K562 (cell line): ENCODE measurements around the gene GBA3. TPM values are rescaled to one million over a fixed set of nuclear protein-coding genes. Genes with fewer than 3 reads are reported as not detected.

ENCODE experiments used
- ATAC-seq: fragments of 200-7000 bp; cut with Tn5 transposase; 3 replicates; pipeline ENCODE4 v1.9.1; 2020; ENCODE audit warnings: moderate library complexity
- BruUV-seq: library from RNA; stranded (reverse); fragments of 400-500 nt; replicated peaks from 2 replicates; lab custom pipeline; 2021; lab: Mats Ljungman, UMichigan
- CTCF ChIA-PET: fragments of 300-600 bp; formaldehyde crosslinking; extraction: SDS; loops from one replicate; lab custom pipeline; 2021; ENCODE audit warnings: low intra/inter-chr PET ratio; lab: Yijun Ruan, JAX
- POLR2A ChIA-PET: fragments of 300-600, 350-650 bp; sonication (Branson Sonifier 250); formaldehyde crosslinking; extraction: SDS; loops from one replicate; lab custom pipeline; 2021; ENCODE audit warnings: antibody characterized with exemption, inconsistent platforms; lab: Yijun Ruan, JAX
- DNase-seq, 4 experiments: peaks; one replicate each; pipeline versions ENCODE4 v3.0.0 to v3.0.0-alpha.2; 2011 to 2018; ENCODE audit warnings: low spot score in 3 of 4, mixed read lengths in 3 of 4; ENCODE audit errors: extremely low read depth in 1 of 4
- FAIRE-seq: peaks from 2 replicates; lab custom pipeline; 2011; peaks lifted over from hg19 to GRCh38; lab: Jason Lieb, UNC
- H2AFZ ChIP-seq: 2 replicates; pipeline ENCODE4 v1.6.0; 2011; ENCODE audit warnings: low read depth, low read length, control low read depth, inconsistent platforms
- H3K27ac ChIP-seq: fragments of 200-600 bp; 3 replicates; pipeline ENCODE4 v1.8.0; 2011; ENCODE audit warnings: low read depth, mild to moderate bottlenecking, control low read depth, inconsistent platforms, low read length, moderate library complexity, mixed read lengths; ENCODE audit errors: extremely low read depth
- H3K27me3 ChIP-seq, 2 experiments: fragments of 300-600 bp in 1 of 2; 2 replicates in 1 of 2; 3 replicates in 1 of 2; pipeline versions ENCODE4 v1.6.0 to v1.8.0; 2011; ENCODE audit warnings: inconsistent platforms in 2 of 2, low read length in 2 of 2, mild to moderate bottlenecking in 1 of 2, mixed read lengths in 1 of 2, moderate library complexity in 1 of 2; ENCODE audit not compliant: control insufficient read depth in 2 of 2, insufficient read depth in 2 of 2
- H3K36me3 ChIP-seq: fragments of 300-600 bp; 3 replicates; pipeline ENCODE4 v1.8.0; 2011; ENCODE audit warnings: mild to moderate bottlenecking, low read length, inconsistent platforms; ENCODE audit not compliant: control insufficient read depth, insufficient read depth
- H3K4me1 ChIP-seq, 2 experiments: fragments of 200-600 bp in 1 of 2; replicated peaks in 1 of 2; 2 replicates in 1 of 2; 3 replicates in 1 of 2; pipeline versions ENCODE4 v1.5.1 to v1.8.0; 2011; ENCODE audit warnings: inconsistent platforms in 2 of 2, low read length in 2 of 2, mild to moderate bottlenecking in 1 of 2, mixed read lengths in 1 of 2, moderate library complexity in 1 of 2; ENCODE audit not compliant: control insufficient read depth in 2 of 2, insufficient read depth in 2 of 2
- H3K4me2 ChIP-seq: 2 replicates; pipeline ENCODE4 v1.6.1; 2011; ENCODE audit warnings: low read length, control low read depth, inconsistent platforms, mixed read lengths; ENCODE audit not compliant: insufficient read depth
- H3K4me3 ChIP-seq: fragments of 200-600 bp; sonication (generic), shearing (Covaris generic); 2 replicates; pipeline ENCODE4 v1.5.1; 2016; ENCODE audit warnings: control low read depth, inconsistent platforms
- H3K79me2 ChIP-seq: fragments of 200-600 bp; 3 replicates; pipeline ENCODE4 v1.8.0; 2011; ENCODE audit warnings: low read length, inconsistent platforms; ENCODE audit not compliant: control insufficient read depth, insufficient read depth
- H3K9ac ChIP-seq, 2 experiments: 2 replicates each; pipeline versions ENCODE4 v1.6.0 to v1.6.1; 2011; ENCODE audit warnings: low read depth in 2 of 2, low read length in 2 of 2, control low read depth in 1 of 2, inconsistent platforms in 1 of 2, mild to moderate bottlenecking in 1 of 2, mixed read lengths in 1 of 2; ENCODE audit not compliant: insufficient read depth in 1 of 2
- H3K9me1 ChIP-seq: one replicate; pipeline ENCODE4 v1.6.0; 2011; ENCODE audit warnings: inconsistent platforms, mild to moderate bottlenecking, low read length, moderate library complexity; ENCODE audit not compliant: control insufficient read depth, insufficient read depth
- H3K9me3 ChIP-seq: replicated peaks from 2 replicates; pipeline ENCODE4 v1.5.1; 2011; ENCODE audit warnings: low read depth, low read length, inconsistent platforms; ENCODE audit not compliant: control insufficient read depth, insufficient read depth
- H4K20me1 ChIP-seq: replicated peaks from 2 replicates; pipeline ENCODE4 v1.6.1; 2011; ENCODE audit warnings: low read length, inconsistent platforms, mixed read lengths; ENCODE audit not compliant: control insufficient read depth, insufficient read depth
- CBFA2T3 ChIP-seq: fragments of 450-650 bp; IDR thresholded peaks from 2 replicates; pipeline ENCODE4 v1.6.1; 2017
- CREM ChIP-seq: IDR thresholded peaks from 2 replicates; pipeline ENCODE4 v1.6.1; 2014; ENCODE audit warnings: antibody characterized with exemption, low read depth
- GABPB2 ChIP-seq: fragments of 250-450 bp; sonication (Bioruptor Pico); conservative IDR thresholded peaks from 2 replicates; pipeline ENCODE4 v1.5.1; 2021; ENCODE audit warnings: mild to moderate bottlenecking
- MTA3 ChIP-seq: fragments of 450-650 bp; formaldehyde crosslinking; IDR thresholded peaks from 2 replicates; pipeline ENCODE4 v1.6.1; 2017; ENCODE audit warnings: mild to moderate bottlenecking, borderline replicate concordance
- NR3C1 ChIP-seq: sonication (generic); formaldehyde crosslinking; IDR thresholded peaks from 2 replicates; pipeline ENCODE4 v1.8.1; 2022; ENCODE audit warnings: missing genetic modification reagents
- RBM14 ChIP-seq: fragments of 200-400 bp; formaldehyde crosslinking; IDR thresholded peaks from 2 replicates; pipeline ENCODE4 v1.6.1; 2018; ENCODE audit warnings: low read depth, mild to moderate bottlenecking, low read length, moderate library complexity, borderline replicate concordance; ENCODE audit not compliant: insufficient read depth
- RCOR1 ChIP-seq, 2 experiments: IDR thresholded peaks; 2 replicates each; pipeline ENCODE4 v1.6.1; 2012; ENCODE audit warnings: low read depth in 2 of 2, low read length in 2 of 2, borderline replicate concordance in 1 of 2, improper control_type of control experiment in 1 of 2
- ZKSCAN3 ChIP-seq: fragments of 250-450 bp; sonication (Bioruptor Pico); IDR thresholded peaks from 2 replicates; pipeline ENCODE4 v1.4.0; 2020
- ZKSCAN8 ChIP-seq: fragments of 200-800 bp; sonication (Bioruptor generic); IDR thresholded peaks from 2 replicates; pipeline ENCODE4 v1.6.1; 2016; ENCODE audit warnings: missing genetic modification characterization, missing compliant biosample characterization
- ZNF778 ChIP-seq: fragments of 450-650 bp; formaldehyde crosslinking; IDR thresholded peaks from 2 replicates; pipeline ENCODE4 v1.4.0; 2020; ENCODE audit warnings: mild to moderate bottlenecking, moderate library complexity
- WGBS: fragments of 100-300 bp; shearing (Covaris generic); methylation state at CpG from one replicate; pipeline ENCODE4 v1.1.6; 2016; ENCODE audit warnings: low coverage, mixed read lengths; ENCODE audit not compliant: insufficient coverage; ENCODE audit errors: missing lambda C conversion rate; 5-methylcytosine and 5-hydroxymethylcytosine counted together
- in situ Hi-C: fragments of 300-500 bp; cut with MboI; formaldehyde crosslinking; loops from 4 replicates; pipeline ENCODE4 v1.15.0; 2018; ENCODE audit warnings: inconsistent platforms, mixed read lengths
- intact Hi-C: fragments of 100-400 bp; cut with micrococcal nuclease; formaldehyde crosslinking; loops from 2 replicates; pipeline ENCODE4 v1.14.2; 2022
- polyA plus RNA-seq, 8 experiments: library from polyadenylated mRNA; depleted of rRNA in 4 of 8; stranded (reverse) in 5 of 8; unstranded in 3 of 8; fragments of >200 nt; fragmentation: Nextera tagmentation in 2 of 8; fragmentation: Illumina TruSeq in 1 of 8; extraction: Ambion mirVana in 2 of 8; extraction: Trizol in 1 of 8; gene quantifications; 2 replicates each; pipeline versions ENCODE4 v1.2.1 to v1.2.3, GENCODE V29; 2011 to 2014; ENCODE audit warnings: inconsistent platforms in 1 of 8, missing spikeins in 1 of 8
- total RNA-seq, 7 experiments: library from RNA; depleted of rRNA in 6 of 7; stranded (reverse); fragments of >200 nt in 6 of 7; fragmentation: Illumina TruSeq in 2 of 7; extraction: Trizol in 2 of 7; gene quantifications; 2 replicates each; pipeline versions ENCODE4 v1.2.1 to v1.2.3, GENCODE V29; 2011 to 2021; ENCODE audit warnings: low replicate concordance in 1 of 7

Gene GBA3
- total and polyA plus RNA-seq, 9 of the 15 experiments (the other 6 are each of a cell fraction or from before 2014, with no cell fraction given), result 0.13 to 0.75 (median 0.40) TPM; not detected in 1

GRCh38 chr4:22787753-22788375 lies 95.1 kb downstream of the GBA3 start:
- Histone ChIP-seq H3K4me2 (no peak overlapping the region), H3K9me3 (no peaks in the 10 kb centered on the region), H3K79me2 (no peaks in the 10 kb centered on the region), H3K27me3 (no peaks in the 10 kb centered on the region), H4K20me1 (no peaks in the 10 kb centered on the region), H3K9me1 (no peaks in the 10 kb centered on the region), H3K4me1 (no peaks in the 10 kb centered on the region), H3K27ac (no peak overlapping the region), H2AFZ (no peak overlapping the region), H3K9ac (no peak overlapping the region), H3K4me3 (no peak overlapping the region), H3K36me3 (no peaks in the 10 kb centered on the region)
- in situ Hi-C loops, result no loop called here
- DNase-seq (no peak), ATAC-seq (no peak), FAIRE-seq (no peak)
- WGBS, result 0% methylated on average over 6 of the region's 6 CpGs
- TF ChIP-seq ZKSCAN8, result no peak
- no peak for TF ChIP-seq RCOR1 (IDR thresholded peaks at IDR 0.05; ENCODE audit: borderline replicate concordance in 1 of 2, low read depth in 2 of 2, low read length in 2 of 2)
- TF ChIP-seq CREM, result no peak
- no peak for TF ChIP-seq ZKSCAN3
- TF ChIP-seq RBM14, result no peak
- no peak for TF ChIP-seq GABPB2 (CRISPR knock-in tag)
- no TSS peak for BruUV-seq
- intact Hi-C loops, result no loop called here
- ChIA-PET CTCF (no interaction called here), POLR2A (no interaction called here)

GRCh38 chr4:22790631-22791030 lies 97.9 kb downstream of the GBA3 start:
- H2AFZ ChIP-seq, result no peak overlapping the region
- TF ChIP-seq ZNF778 (CRISPR knock-in tag) (no peak), NR3C1 (no peak), MTA3 (no peak), CBFA2T3 (no peak)
- H4K20me1 ChIP-seq, result no peaks in the 10 kb centered on the region
- ChIA-PET CTCF (no interaction called here), POLR2A (no interaction called here)
- in situ Hi-C loops, result no loop called here
- H3K36me3 ChIP-seq, result no peaks in the 10 kb centered on the region
- intact Hi-C loops, result no loop called here
- ATAC-seq, result no peak
- H3K79me2 ChIP-seq, result no peaks in the 10 kb centered on the region
- H3K27me3 ChIP-seq, result no peaks in the 10 kb centered on the region
- WGBS, result 0% methylated on average over 2 of the region's 2 CpGs
- BruUV-seq, result no TSS peak
- no peaks in the 10 kb centered on the region for H3K4me1 ChIP-seq
- no peak for FAIRE-seq
- no peak overlapping the region for H3K4me3 ChIP-seq
- H3K4me2 ChIP-seq, result no peak overlapping the region
- DNase-seq, result no peak
- H3K27ac ChIP-seq, result no peak overlapping the region
- H3K9me1 ChIP-seq, result no peaks in the 10 kb centered on the region
- H3K9ac ChIP-seq, result no peak overlapping the region
- no peaks in the 10 kb centered on the region for H3K9me3 ChIP-seq
